Fibroblast of skin of scalp (primary cell): Measurements from ENCODE around the gene ARHGAP22.

Source experiments
- DNase-seq: peaks from one replicate; pipeline ENCODE4 v3.0.0-alpha.2; 2013

The ARHGAP22 gene

DNA sequence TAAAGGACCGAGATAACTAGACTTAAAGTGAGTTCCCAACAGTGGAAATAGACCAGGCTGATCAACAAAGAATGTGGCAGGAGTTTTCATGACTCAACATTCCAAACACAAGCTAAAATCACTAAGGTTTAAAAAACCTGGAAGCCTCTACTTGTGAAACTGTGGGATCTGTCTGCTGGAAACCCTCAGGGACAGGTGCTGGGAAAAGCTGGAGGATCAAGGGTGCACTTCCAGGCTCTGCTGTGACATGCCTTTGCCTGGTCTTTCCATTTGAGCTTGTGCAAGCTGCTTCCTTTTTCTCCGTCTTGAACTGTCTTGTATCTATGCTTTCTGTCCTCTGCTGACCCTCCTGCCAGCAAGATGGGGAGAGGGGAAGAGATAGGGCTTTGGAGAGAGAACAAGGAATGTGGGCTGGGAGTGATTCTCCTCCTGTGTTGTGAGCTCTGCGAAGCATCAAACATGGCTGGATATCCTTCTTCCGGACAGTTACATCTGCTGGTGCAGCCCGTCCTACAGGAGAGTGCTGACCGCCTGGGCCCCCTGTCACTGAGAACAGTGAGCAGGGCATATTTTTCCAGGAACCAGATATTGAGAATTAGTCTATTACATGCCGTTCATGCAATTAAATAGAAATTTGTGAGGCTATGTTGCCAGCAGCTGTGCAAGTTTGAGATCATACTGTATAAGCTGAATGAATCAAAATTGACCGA is 25.5 kb downstream of the ARHGAP22 start:
- peak; percentile 23 for DNase-seq

- no peak for DNase-seq
These were observed 27.7 kb downstream of the ARHGAP22 start for GRCh38 chr10:48577158-48577557.

GRCh38 chr10:48576501-48576900 is 28.4 kb downstream of the ARHGAP22 start:
- no peak for DNase-seq

- DNase-seq = no peak
These were observed 29.0 kb downstream of the ARHGAP22 start for GRCh38 chr10:48575901-48576300.

- no peak for DNase-seq
These were observed 30.0 kb downstream of the ARHGAP22 start for GRCh38 chr10:48574817-48575380.

DNA sequence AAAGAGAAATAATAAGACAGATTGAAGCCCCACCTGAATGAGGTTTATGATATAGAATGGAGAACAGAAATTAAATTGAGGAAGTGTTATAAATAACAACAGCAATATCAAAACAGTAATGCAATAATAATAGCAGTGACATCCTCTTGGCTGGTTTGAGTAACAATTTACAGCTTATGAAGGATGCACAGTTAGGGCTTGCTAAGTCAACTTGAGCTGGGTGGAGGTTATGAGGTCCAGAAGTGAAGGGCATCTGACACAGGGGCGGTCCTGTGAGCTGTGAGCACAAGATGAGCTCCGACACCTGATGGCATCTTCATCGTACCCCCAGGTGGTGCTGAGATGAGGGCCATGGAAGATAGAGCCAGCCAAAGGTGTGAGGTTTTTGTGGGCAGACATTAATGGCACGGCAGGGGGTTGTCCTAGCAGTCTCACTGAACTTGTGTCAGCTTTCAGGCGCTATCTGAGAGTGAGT is 30.5 kb downstream of the ARHGAP22 start:
- DNase-seq = no peak

DNA sequence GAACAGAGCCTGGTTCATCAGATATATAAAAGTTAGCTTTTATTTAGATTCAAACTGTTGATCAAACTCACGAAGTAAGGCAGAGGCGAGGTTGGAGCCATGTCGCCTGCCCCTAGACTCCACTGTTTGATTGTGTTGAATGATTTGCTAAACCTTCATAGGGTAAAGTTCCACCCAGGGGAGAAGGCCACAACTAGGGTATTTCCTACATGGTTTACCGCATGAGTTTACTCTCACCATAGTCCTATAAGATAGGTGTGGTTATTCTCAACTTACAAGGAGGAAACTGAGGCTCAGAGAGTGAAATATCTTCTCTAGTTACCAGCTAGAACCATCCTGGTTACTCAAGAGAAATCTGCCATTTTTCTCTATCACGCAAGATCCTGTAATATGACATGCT is 31.8 kb downstream of the ARHGAP22 start:
- DNase-seq = no peak

- peak; percentile 56 for DNase-seq
These were observed 32.5 kb downstream of the ARHGAP22 start for GRCh38 chr10:48572414-48572813.

GRCh38 chr10:48568546-48568945 is 36.3 kb downstream of the ARHGAP22 start:
- DNase-seq = no peak

GRCh38 chr10:48568131-48568530 is 36.7 kb downstream of the ARHGAP22 start:
- DNase-seq = no peak

DNA sequence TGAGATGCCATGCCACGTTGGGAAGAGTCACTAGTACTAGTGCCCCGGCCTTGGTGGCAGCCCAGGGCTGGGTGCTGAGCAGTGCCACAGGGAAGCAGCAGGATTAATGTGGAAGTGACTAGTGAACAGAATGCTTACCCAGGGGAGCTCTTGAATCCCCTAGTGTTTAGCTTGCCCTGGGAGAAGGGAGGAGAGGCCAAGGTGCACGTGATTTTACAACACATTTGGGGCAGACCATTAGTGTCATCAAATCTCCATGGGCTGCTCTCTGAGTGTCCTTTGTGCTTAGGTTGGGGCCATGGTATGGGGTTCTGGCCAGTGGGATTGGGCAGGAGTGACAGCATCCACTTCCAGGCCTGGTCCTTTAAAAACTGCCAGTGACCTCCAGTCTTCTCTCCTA is 37.5 kb downstream of the ARHGAP22 start:
- no peak for DNase-seq

- no peak for DNase-seq
These were observed 40.3 kb downstream of the ARHGAP22 start for GRCh38 chr10:48564466-48565160.

GRCh38 chr10:48557511-48558123 is 47.3 kb downstream of the ARHGAP22 start:
- no peak for DNase-seq

DNA sequence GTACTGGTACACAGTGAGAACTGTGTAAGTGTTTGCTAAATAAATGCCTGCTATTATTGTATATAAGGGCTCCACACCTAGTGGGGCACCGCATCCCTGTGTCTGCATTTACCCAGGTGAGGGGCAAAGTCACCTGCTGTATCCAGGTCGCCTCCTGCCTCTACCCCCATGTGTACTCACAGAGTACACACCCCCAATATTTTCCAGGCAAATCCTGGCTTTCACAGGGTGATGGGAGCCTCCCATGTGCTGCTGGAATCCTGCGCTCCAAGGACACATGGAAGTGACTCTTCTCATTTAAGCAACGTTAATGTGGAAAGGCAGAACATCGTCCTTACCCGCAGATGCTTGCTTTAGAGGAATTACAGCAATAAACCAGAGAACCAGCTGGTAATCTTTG is 48.2 kb downstream of the ARHGAP22 start:
- no peak for DNase-seq

- no peak for DNase-seq
These were observed 48.8 kb downstream of the ARHGAP22 start for GRCh38 chr10:48556065-48556464.

DNA sequence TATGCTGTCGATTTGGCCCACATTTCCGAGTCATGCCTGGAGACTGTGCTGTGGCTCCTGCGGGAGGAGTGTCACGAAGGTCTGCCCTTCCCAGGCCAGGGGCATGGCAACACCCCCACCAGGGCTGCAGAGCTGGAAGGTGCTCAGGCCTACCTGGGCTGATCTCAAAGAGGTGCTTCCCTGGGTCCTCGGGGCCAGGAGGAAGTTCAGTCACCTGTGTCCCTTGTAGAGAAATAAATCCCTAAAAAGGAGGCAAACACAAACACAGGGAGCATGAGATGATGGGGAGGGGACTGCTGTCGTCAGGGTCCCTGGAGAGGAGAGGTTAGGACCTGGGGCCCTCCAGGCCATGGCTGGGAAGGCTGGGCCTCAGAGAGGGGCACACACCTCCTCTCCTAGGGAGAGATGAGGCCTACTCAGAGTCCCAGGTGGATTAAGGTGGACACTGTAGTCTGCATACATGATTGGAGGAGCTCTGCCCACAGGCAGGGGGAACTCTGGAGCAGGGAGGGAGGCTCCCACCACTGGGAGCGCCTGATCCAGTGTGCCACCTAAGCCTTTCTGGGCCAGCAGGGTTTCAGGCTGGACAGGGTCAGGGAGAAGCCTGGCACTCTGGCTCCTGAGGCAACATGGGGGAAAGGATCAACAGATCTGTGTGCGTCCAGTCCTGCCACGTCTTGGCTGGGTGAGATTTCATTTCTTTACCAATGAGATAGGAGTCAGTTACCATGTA is 49.4 kb downstream of the ARHGAP22 start:
- no peak for DNase-seq

DNA sequence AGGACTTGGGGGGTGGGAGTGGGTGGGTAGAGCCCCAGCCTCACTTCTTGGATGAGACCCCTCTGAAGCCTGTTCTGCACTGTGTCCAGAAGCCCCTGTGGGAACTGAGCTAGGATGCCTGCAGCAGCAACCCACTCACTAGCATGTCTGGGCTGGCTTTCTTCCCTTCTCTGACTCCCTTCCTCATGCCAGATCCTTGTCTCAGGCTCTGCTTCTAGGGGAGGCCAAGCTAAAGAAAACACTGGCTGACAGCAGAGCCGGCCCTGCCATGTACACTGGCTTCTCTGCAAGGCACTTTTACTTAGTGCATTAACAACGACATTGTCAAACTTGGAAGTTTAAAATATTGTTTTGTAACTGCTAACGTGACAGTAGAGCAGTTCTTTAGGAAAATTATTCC is 50.2 kb downstream of the ARHGAP22 start:
- no peak for DNase-seq

GRCh38 chr10:48554246-48554645 is 50.6 kb downstream of the ARHGAP22 start:
- no peak for DNase-seq

- DNase-seq = no peak
These were observed 51.8 kb downstream of the ARHGAP22 start for GRCh38 chr10:48552946-48553564.

- DNase-seq = peak; percentile 61
These were observed 52.8 kb downstream of the ARHGAP22 start for GRCh38 chr10:48551861-48552591.

DNA sequence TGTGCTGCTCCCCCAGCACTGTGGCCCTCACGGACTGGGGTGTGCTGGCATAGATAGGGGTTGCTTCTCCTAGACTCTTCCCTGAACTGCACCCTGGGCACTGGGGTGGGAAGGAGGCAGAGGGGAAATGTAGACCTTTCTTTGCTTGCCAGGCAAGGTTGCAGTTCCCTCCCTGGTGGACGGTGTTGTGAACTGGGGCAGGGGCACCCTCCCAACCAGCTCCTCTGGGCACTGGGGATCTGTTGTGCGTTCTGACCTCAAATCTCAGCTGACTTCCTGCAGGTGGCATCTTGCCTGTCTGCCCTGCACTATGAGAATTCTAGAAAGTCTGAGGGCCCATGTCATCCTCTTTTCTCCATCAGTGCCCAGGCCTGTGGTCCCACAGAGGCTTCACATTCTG is 53.9 kb downstream of the ARHGAP22 start:
- no peak for DNase-seq
